HG03565 (cell line): Measurements from ENCODE around the gene MYO3B.
A peak's percentile ranks its signal among the peaks of the same experiment; 100 is the strongest.
"Not testable (repeated sequence)": the region's sequence is repeated elsewhere in the genome, so short reads cannot be mapped to it uniquely, and the experiment has no call there.

Experiments
- ATAC-seq: cut with Tn5 transposase; IDR thresholded peaks from one replicate; pipeline ENCODE4 v1.9.1; 2021; ENCODE audit warnings: mild to moderate bottlenecking, moderate library complexity; ENCODE audit not compliant: unreplicated experiment

The MYO3B gene

GRCh38 chr2:170401187-170401586 is 223.2 kb downstream of the MYO3B start:
- no peak for ATAC-seq

DNA sequence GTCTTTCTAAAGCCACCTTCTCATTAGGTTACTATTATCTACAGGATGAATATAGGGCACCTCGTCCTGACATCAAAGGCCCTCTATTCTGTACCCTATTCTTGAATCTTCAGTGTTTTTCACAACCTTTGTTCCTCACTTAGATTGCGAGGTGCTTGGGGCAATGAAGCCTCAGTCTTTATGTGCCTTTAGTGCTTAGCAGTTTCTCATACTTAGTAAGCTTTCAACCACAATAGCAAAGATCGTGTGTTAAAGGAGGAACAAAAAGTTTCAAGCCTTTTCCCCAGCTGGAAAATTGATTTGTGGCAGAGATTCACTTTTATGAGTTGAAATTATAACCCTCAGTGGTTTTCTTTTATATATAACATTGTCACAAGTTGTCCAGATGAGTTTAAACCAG is 226.9 kb downstream of the MYO3B start:
- no peak for ATAC-seq

- no peak for ATAC-seq
Measured at GRCh38 chr2:170405326-170405725, 227.4 kb downstream of the MYO3B start.

- ATAC-seq, result peak; percentile 60
Measured at GRCh38 chr2:170408461-170409163, 230.7 kb downstream of the MYO3B start.

- no peak for ATAC-seq
Measured at GRCh38 chr2:170409164-170409535, 231.2 kb downstream of the MYO3B start.

DNA sequence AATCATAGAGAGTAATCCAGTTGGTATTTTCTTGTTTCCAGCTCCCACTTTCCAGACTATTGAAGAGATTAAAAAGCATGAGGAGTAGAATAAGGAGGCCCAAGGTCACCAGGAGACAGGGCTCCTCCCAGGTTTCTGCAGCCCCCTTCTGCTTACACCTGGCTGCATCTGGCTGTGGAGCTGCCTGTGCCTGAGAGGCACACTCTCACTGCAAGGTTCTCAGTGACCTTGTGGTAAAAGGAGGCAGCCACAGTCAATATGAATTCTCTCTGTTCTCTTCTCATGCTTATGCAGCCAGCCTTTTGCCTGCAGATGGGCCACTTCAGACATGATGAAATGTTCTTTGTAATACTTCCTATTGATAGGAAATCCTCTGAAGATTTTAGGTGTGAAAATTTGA is 233.7 kb downstream of the MYO3B start:
- ATAC-seq, result no peak

DNA sequence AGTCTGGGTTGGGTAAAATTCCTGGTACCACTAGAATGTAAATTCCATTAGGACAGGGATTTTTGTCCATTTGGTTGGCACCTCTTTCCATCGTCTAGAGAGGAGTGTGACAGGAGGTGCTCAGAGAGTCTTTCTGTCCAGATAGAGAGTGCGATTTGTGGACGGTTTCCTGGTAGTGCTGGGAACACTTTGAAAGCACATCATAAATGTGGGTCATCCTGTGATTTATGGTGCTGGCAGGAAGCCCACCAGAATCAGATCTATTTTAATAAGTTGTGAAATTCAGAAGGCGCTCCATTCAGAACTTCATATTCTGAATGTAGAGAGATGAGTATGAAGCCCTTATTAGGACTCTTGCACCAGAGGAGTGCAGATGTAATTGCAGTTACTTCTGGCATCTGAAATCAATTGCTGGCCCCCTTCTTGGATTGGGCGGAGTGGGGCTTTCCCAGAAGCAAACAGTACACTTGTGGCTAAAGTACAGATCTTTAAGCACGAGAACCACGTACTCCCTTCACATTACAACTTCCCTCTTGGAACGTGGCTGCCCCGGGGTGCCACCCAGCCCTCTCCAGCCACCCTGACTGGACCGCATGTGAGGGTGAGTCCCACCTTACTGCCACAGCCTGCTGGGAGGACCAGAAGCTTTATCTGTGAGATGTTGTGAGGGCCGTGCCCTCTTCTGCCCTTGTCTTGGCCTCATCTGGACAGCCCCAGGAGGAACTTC is 243.2 kb downstream of the MYO3B start:
- no peak for ATAC-seq

GRCh38 chr2:170423919-170424318 is 246.0 kb downstream of the MYO3B start:
- no peak for ATAC-seq

- no peak for ATAC-seq
Measured at GRCh38 chr2:170425281-170425751, 247.4 kb downstream of the MYO3B start.

DNA sequence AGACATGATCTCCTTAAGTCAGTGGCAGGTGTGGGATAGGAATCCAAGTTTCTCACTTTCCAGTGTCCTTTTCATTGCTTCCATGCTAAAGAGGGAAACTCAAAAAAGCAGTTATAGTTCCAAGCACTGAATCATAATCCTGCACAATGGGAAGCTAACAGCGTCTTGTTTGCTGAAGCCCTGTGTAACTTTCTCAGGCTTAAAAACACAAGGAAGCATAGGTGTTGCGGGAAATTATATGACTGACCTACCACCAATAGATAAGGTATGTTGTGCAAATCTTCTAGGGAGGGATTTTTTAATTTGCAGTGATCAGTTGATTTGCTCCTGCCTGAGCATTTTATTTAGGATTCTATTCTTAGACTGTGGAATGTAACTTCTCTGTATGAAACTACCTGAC is 250.9 kb downstream of the MYO3B start:
- ATAC-seq, result no peak

DNA sequence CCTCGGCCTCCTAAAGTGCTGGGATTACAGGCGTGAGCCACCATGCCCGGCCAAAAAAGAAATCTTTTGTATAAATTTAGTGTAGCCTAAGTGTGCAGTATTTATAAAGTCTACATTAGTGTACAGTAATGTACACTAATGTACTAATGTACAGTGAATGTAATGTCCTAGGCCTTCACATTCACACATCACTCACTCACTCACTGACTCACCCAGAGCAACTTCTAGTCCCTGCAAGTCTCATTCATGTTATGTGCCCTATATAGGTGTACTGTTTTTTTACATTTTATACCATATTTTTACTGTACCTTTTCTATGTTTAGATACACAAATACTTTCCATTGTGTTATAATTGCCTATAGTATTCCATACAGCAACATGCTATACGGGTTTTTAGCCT is 254.9 kb downstream of the MYO3B start:
- ATAC-seq, result no peak

DNA sequence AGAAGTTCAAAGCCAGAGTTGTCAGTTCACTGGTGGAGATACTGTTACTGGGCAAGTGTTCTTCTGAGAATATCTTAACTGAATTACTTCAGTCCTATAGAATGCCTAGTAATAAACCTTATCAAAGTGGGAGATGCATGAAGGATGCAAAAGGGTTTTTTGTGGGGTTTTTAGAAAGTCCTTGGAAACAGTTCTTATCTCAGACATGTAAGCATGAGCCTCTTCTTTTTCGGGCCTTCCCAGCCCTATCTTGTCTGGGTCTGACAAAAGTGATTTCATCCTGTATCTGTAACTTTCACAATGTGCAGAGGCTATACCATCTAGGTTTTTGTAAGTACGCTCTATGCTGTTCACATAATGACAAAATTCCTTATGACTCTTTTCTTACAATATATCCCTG is 255.5 kb downstream of the MYO3B start:
- ATAC-seq, result no peak

DNA sequence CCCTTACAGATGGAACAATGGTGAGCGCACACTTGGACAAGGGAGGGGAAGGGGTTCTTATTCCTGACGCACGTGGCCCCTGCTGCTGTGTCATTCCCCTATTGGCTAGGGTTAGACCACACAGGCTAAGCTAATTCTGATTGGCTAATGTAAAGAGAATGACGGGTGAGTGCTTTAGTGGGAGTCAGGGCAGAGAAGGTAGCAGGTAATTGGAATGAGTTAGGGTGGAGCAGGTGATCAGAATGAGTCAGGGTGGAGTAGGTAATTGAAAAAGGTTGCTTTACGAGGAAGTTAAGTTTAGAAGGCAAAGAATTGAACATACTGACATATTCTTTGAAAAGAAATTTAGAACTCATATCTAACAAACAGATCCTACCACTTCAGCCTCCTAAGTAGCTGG is 256.4 kb downstream of the MYO3B start:
- ATAC-seq, result not testable (repeated sequence)

DNA sequence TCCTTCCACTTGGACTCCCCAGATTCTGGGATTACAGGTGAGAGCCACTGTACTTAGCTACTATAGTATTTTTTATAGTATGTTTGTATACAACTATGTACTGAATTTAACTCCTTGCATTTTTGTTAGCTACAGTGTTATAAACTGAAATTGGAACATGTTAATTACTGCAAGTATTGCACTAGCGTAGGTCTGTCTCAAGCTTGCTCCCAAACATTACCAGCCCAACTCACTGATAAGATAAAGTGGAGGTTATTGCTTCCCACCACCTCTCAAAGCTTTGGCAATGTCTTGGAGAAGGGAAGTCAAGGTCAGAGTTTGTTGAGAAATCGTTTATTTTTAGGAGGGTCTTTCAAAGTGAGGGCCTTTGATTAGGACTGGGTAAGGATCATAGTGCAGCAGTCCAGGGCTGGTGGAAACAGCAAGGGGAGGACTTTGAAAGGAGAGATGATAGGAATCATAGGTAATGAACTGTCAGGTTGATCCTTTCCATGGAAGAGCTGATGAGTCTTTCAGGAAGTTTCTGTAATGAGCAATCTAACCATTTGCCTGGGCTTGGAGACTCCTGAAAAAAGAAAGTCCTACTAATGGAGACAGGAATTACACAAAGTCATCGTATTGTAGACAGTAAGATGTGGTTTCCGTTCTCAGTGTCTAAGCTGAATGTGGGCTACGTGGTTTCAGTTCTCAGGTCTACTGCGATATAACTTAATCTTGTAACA is 257.1 kb downstream of the MYO3B start:
- peak; percentile 68 for ATAC-seq

GRCh38 chr2:170436077-170436943 is 258.4 kb downstream of the MYO3B start:
- no peak for ATAC-seq

DNA sequence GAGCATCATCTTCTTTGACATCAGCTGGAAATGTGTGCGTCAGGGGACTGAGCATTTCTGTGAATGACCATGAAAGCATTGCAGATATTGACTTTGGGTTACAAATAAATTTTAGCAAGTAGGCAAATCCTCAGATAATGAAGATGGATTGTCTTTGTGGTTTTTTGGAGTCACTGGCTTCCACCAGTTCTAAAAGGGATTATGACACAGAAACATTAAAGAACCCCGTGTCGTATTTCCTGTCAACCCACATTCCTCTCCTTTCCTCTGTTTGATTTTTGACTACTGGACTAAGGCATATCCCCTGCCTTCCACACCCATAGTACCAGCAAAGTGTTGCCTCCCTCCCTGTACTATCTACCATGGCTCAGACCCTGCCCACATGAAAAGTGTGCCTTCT is 268.1 kb downstream of the MYO3B start:
- ATAC-seq, result no peak

DNA sequence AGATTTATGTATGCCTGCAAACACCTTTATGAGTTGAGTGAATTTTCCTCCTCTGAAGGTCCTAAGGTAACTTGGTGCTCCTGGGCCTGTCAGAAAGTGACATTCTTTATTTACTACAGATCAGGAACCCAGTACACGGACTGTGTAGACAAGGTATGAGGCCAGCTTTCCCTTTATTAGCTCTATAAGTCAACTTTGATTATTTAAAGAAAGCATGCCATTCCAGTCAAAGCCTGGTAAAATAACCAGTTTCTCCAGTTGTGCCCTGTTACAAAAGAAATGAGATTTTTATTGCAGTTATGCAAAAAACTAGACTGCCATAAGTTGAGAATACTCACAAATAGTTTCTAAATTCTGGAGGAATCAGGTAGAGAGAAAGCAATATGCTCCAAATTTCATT is 271.1 kb downstream of the MYO3B start:
- ATAC-seq, result no peak

GRCh38 chr2:170454471-170455372 is 276.8 kb downstream of the MYO3B start:
- no peak for ATAC-seq

DNA sequence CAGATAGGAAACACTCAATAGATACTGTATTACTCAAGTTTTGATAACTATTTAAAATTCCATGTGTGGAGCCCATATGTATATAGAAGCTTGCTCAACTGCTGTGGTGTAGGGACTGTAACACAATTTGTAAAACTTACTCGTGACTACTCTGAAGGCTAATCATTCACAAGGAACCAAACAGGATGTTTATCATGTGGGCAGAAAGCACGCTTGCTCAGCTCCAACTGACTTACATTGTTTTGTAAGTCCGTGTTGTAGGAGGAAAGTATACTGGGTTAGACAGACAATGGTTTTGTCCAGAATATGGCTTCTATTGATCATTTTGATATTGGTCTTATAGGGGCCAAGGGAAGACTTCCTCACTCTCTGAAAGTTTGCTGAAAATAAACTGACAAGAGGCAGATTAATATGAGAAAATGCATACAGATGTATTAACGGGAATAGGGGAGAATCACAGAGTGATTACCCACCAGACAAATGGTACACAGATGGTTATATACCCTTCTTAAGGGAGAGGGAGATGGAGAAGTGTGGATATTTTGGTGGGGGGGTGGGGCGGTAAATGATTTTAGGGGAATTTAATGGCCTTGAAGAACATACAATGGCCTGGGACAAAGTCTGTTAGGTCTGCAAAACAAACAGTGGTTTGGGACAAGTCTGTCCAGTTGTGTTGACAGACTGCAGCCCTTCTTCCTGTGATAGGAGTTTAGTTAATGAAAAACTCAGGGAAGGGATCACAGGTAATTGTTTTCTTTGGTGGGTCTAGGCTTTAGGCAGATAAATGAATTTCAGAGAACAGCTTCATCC is 277.9 kb downstream of the MYO3B start:
- no peak for ATAC-seq
